ENCODE results near the gene TMBIM1.

DNA sequence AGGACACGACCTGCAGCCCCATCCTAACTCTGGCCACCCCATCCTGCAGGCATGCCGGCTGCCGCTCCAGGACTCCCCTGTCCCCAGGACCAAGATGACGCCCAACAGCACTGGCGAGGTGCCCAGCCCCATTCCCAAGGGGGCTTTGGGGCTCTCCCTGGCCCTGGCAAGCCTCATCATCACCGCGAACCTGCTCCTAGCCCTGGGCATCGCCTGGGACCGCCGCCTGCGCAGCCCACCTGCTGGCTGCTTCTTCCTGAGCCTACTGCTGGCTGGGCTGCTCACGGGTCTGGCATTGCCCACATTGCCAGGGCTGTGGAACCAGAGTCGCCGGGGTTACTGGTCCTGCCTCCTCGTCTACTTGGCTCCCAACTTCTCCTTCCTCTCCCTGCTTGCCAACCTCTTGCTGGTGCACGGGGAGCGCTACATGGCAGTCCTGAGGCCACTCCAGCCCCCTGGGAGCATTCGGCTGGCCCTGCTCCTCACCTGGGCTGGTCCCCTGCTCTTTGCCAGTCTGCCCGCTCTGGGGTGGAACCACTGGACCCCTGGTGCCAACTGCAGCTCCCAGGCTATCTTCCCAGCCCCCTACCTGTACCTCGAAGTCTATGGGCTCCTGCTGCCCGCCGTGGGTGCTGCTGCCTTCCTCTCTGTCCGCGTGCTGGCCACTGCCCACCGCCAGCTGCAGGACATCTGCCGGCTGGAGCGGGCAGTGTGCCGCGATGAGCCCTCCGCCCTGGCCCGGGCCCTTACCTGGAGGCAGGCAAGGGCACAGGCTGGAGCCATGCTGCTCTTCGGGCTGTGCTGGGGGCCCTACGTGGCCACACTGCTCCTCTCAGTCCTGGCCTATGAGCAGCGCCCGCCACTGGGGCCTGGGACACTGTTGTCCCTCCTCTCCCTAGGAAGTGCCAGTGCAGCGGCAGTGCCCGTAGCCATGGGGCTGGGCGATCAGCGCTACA, 29.4 kb downstream of the TMBIM1 start:
- TF ChIP-seq CTCF (IDR thresholded peaks at IDR 0.05) (no peak), POLR2A (IDR thresholded peaks at IDR 0.05) (no peak)
